Parathyroid adenoma (tissue), 2 donors: ENCODE measurements around the gene SLC20A1.
"Not testable (repeated sequence)": the region's sequence is repeated elsewhere in the genome, so short reads cannot be mapped to it uniquely, and the experiment has no call there.

Experiments used
- H2AFZ ChIP-seq: fragments of 300-600 bp; sonication (generic); one replicate; pipeline ENCODE4 v1.7.0; 2017; ENCODE audit warnings: antibody characterized with exemption, mild to moderate bottlenecking
- H3K27ac ChIP-seq: fragments of 300-600 bp; sonication (generic); one replicate; pipeline ENCODE4 v1.7.0; 2017
- H3K27me3 ChIP-seq: fragments of 300-600 bp; sonication (generic); one replicate; pipeline ENCODE4 v1.7.0; 2017; ENCODE audit warnings: low read length; ENCODE audit not compliant: control insufficient read depth, insufficient read depth
- H3K36me3 ChIP-seq: fragments of 300-600 bp; sonication (generic); one replicate; pipeline ENCODE4 v1.7.0; 2017; ENCODE audit warnings: low read length; ENCODE audit not compliant: control insufficient read depth, insufficient read depth
- H3K4me1 ChIP-seq: fragments of 300-600 bp; sonication (generic); one replicate; pipeline ENCODE4 v1.7.0; 2017; ENCODE audit warnings: control low read depth
- H3K4me2 ChIP-seq: fragments of 300-600 bp; sonication (generic); one replicate; pipeline ENCODE4 v1.7.0; 2017; ENCODE audit warnings: low read length
- H3K4me3 ChIP-seq: fragments of 300-600 bp; sonication (generic); one replicate; pipeline ENCODE4 v1.7.0; 2017; ENCODE audit warnings: low read depth, low read length
- H3K79me2 ChIP-seq: fragments of 300-600 bp; sonication (generic); one replicate; pipeline ENCODE4 v1.7.0; 2017; ENCODE audit warnings: control low read depth
- H3K9ac ChIP-seq: fragments of 300-600 bp; sonication (generic); one replicate; pipeline ENCODE4 v1.7.0; 2017; ENCODE audit warnings: mild to moderate bottlenecking
- H3K9me3 ChIP-seq: fragments of 300-600 bp; sonication (generic); one replicate; pipeline ENCODE4 v1.7.0; 2017; ENCODE audit warnings: low read length; ENCODE audit not compliant: control insufficient read depth
- CTCF ChIP-seq: fragments of 300-600 bp; sonication (generic); IDR thresholded peaks from one replicate; pipeline ENCODE4 v1.7.0; 2017; ENCODE audit warnings: antibody characterized with exemption, mild to moderate bottlenecking
- donor health status: primary hyperparathyroidism.

Gene SLC20A1

GRCh38 chr2:112661656-112662305, 16.0 kb downstream of the SLC20A1 start:
- Histone ChIP-seq H3K36me3 (no peaks in the 10 kb centered on the region), H3K9ac (no peak overlapping the region), H3K4me1 (no peaks in the 10 kb centered on the region), H3K9me3 (no peaks in the 10 kb centered on the region), H2AFZ (no peak overlapping the region), H3K4me2 (no peak overlapping the region), H3K27me3 (no peaks in the 10 kb centered on the region), H3K79me2 (no peaks in the 10 kb centered on the region), H3K4me3 (no peak overlapping the region), H3K27ac (no peak overlapping the region)
- TF ChIP-seq CTCF: no peak

DNA sequence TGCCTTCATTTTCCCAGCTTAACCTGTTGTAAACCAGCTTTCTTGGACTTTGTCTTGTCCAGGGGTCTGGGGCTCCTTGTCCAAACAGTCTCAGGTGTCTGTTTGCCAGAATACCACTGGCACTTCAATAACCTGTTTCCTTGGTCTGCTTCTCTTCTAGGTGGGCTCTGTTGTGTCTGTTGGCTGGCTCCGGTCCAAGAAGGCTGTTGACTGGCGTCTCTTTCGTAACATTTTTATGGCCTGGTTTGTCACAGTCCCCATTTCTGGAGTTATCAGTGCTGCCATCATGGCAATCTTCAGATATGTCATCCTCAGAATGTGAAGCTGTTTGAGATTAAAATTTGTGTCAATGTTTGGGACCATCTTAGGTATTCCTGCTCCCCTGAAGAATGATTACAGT, 17.0 kb downstream of the SLC20A1 start:
- TF ChIP-seq CTCF: no peak
- H3K27ac ChIP-seq: no peak overlapping the region
- H3K4me1 ChIP-seq: no peaks in the 10 kb centered on the region
- H3K4me3 ChIP-seq: no peak overlapping the region
- H3K9ac ChIP-seq: no peak overlapping the region
- no peak overlapping the region for H3K4me2 ChIP-seq
- no peak overlapping the region for H2AFZ ChIP-seq
- H3K36me3 ChIP-seq: no peaks in the 10 kb centered on the region
- no peaks in the 10 kb centered on the region for H3K9me3 ChIP-seq
- no peaks in the 10 kb centered on the region for H3K27me3 ChIP-seq
- no peaks in the 10 kb centered on the region for H3K79me2 ChIP-seq

DNA sequence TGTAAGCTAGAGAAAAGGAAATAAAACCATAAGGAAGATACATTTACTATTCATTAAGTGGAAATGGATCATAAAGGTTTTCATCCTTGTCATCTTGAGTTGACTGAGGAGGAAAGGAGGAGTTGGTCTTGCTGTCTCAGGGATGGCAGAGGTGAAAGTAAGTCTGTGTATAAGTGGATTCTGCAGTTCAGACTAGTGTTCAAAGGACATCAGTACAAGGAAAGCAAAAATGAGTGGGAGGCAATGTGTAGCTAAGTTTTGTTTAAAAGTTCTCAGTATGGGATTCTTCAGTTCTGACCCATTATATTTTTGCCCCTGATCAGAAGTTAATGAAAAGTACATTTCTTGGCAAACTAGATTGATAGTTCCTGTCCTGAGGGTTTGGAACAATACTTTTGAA, 18.9 kb downstream of the SLC20A1 start:
- Histone ChIP-seq H2AFZ (no peak overlapping the region), H3K27me3 (no peaks in the 10 kb centered on the region)
- no peak for TF ChIP-seq CTCF

DNA sequence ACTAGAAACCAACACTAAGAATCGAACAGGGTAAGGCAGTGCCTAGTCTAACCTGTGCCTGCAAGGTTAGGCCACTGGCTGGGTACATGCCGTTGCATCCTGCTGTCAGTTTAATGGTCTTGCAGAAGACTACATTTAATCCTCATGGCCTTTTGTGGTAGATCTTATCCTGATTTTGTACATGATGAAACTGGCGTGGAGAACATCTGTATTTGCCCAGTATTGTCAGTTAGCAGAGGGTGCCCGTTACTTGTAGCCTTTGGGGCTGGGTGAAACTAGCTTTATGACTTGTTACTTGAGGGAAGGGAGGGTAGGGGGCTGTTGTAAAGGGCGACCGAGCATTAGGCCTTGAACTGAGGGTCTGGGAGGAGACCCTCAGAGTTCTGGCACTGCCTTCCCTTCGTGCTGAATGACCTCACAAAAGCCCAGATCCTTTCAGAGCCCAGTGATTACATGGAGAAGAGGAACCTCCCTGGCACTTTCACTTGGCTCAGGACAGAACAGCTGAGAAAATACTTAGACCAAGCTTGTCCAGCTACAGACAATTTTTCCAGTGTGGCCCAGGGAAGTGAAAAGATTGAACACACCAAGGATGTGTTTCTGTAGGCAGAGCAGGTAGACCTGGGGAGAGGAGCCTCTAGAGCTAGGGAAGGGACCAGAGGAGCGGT, 19.5 kb downstream of the SLC20A1 start:
- H3K4me2 ChIP-seq: no peak overlapping the region
- H3K27ac ChIP-seq: no peak overlapping the region
- no peak overlapping the region for H3K4me3 ChIP-seq
- H3K9ac ChIP-seq: no peak overlapping the region
- TF ChIP-seq CTCF: no peak
- H3K4me1 ChIP-seq: no peaks in the 10 kb centered on the region
- H3K36me3 ChIP-seq: no peaks in the 10 kb centered on the region
- no peaks in the 10 kb centered on the region for H3K79me2 ChIP-seq
- H2AFZ ChIP-seq: no peak overlapping the region
- H3K27me3 ChIP-seq: no peaks in the 10 kb centered on the region
- no peaks in the 10 kb centered on the region for H3K9me3 ChIP-seq

More for the DNA sequence above, 18.9 kb downstream of the SLC20A1 start:
- H3K4me2 ChIP-seq: no peak overlapping the region
- H3K4me1 ChIP-seq: no peaks in the 10 kb centered on the region
- H3K36me3 ChIP-seq: no peaks in the 10 kb centered on the region
- H3K9me3 ChIP-seq: no peaks in the 10 kb centered on the region
- no peak overlapping the region for H3K9ac ChIP-seq
- no peak overlapping the region for H3K27ac ChIP-seq
- no peak overlapping the region for H3K4me3 ChIP-seq
- no peaks in the 10 kb centered on the region for H3K79me2 ChIP-seq

DNA sequence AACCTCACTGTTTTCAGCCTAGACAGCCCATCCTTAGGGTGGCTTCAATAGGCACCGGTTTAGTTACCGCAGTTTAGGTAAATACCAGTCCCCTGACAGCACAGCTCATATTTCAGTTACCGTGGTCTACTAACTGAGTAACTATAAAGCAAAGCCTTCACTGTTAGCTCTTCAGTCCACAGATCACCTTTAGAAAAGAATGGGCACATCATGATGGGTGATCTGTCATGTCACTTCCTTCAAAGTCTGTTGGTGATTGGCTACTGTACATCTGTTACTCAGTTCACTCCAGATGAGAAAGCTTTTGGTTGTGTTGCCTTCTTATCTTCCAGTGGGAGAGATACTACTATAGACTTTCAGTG, 21.0 kb downstream of the SLC20A1 start:
- Histone ChIP-seq H3K4me3 (no peak overlapping the region), H3K4me1 (no peaks in the 10 kb centered on the region), H3K36me3 (no peaks in the 10 kb centered on the region), H3K27me3 (no peaks in the 10 kb centered on the region), H3K4me2 (no peak overlapping the region), H3K9me3 (no peaks in the 10 kb centered on the region), H3K27ac (no peak overlapping the region), H2AFZ (no peak overlapping the region), H3K79me2 (no peaks in the 10 kb centered on the region), H3K9ac (no peak overlapping the region)
- TF ChIP-seq CTCF: no peak

- not testable (repeated sequence) for H3K36me3 ChIP-seq, H3K9ac ChIP-seq, H3K9me3 ChIP-seq, H2AFZ ChIP-seq, H3K27ac ChIP-seq, H3K27me3 ChIP-seq, H3K4me2 ChIP-seq, H3K4me3 ChIP-seq, H3K79me2 ChIP-seq, H3K4me1 ChIP-seq
Observed at GRCh38 chr2:112667540-112667939, 21.8 kb downstream of the SLC20A1 start.
